T-helper 17 cell (primary cell): Measurements from ENCODE around the gene DLG3. TPM values are rescaled to one million over a fixed set of nuclear protein-coding genes. Genes with fewer than 3 reads are reported as not detected.
"Not testable (repeated sequence)": the region's sequence is repeated elsewhere in the genome, so short reads cannot be mapped to it uniquely, and the experiment has no call there.

Source experiments
- ATAC-seq: fragments of 150-1000 bp; cut with Tn5 transposase; 2 replicates; pipeline ENCODE4 v1.10.0; 2021; ENCODE audit warnings: mild to moderate bottlenecking, moderate library complexity
- DNase-seq, 3 donors: peaks; one replicate each; pipeline versions ENCODE4 v3.0.0 to v3.0.0-alpha.2; 2020 to 2021
- H3K9me3 ChIP-seq: one replicate; pipeline ENCODE4 v1.7.0; 2013; ENCODE audit warnings: low read length, mild to moderate bottlenecking; ENCODE audit not compliant: control insufficient read depth, poor library complexity, severe bottlenecking
- H3K27ac Mint-ChIP-seq: one replicate; pipeline ENCODE4 v1.8.0; 2022; ENCODE audit warnings: mild to moderate bottlenecking, moderate library complexity, mixed read lengths
- H3K27me3 Mint-ChIP-seq: one replicate; pipeline ENCODE4 v1.8.0; 2022; ENCODE audit warnings: mixed read lengths
- H3K36me3 Mint-ChIP-seq: one replicate; pipeline ENCODE4 v1.8.0; 2022; ENCODE audit warnings: low read depth, mixed read lengths
- H3K4me1 Mint-ChIP-seq: one replicate; pipeline ENCODE4 v1.8.0; 2022; ENCODE audit warnings: mild to moderate bottlenecking, mixed read lengths
- H3K4me3 Mint-ChIP-seq: one replicate; pipeline ENCODE4 v1.8.0; 2022; ENCODE audit warnings: mild to moderate bottlenecking, moderate library complexity, mixed read lengths
- total RNA-seq, 4 donors: library from RNA in 2 of 4; stranded (reverse) in 2 of 4; gene quantifications; one replicate each; pipeline ENCODE4 v1.2.3 and lab custom pipeline; 2022 to 2026

The DLG3 gene
- total RNA-seq, 2 donors from 2014 or later = 12.5 to 12.8 TPM

GRCh38 chrX:70496491-70496890 is 51.9 kb downstream of the DLG3 start:
- H3K27ac Mint-ChIP-seq = no peak overlapping the region
- DNase-seq = no peak
- H3K4me3 Mint-ChIP-seq = no peak overlapping the region
- no peaks in the 10 kb centered on the region for H3K27me3 Mint-ChIP-seq
- no peak for ATAC-seq
- H3K4me1 Mint-ChIP-seq = no peaks in the 10 kb centered on the region
- no peaks in the 10 kb centered on the region for H3K9me3 ChIP-seq
- H3K36me3 Mint-ChIP-seq = peaks cover 2% of the 10 kb centered on the region

- ATAC-seq = no peak
- Mint-ChIP-seq H3K27ac (no peak overlapping the region), H3K36me3 (peaks cover 2% of the 10 kb centered on the region)
Observed at GRCh38 chrX:70497026-70497425, 52.4 kb downstream of the DLG3 start.

GRCh38 chrX:70498129-70498528 is 53.5 kb downstream of the DLG3 start:
- Mint-ChIP-seq H3K27ac (no peak overlapping the region), H3K27me3 (no peaks in the 10 kb centered on the region), H3K36me3 (peaks cover 2% of the 10 kb centered on the region)

More at GRCh38 chrX:70497026-70497425, 52.4 kb downstream of the DLG3 start:
- Mint-ChIP-seq H3K27me3 (no peaks in the 10 kb centered on the region), H3K4me1 (no peaks in the 10 kb centered on the region), H3K4me3 (no peak overlapping the region)
- no peaks in the 10 kb centered on the region for H3K9me3 ChIP-seq
- DNase-seq = no peak

GRCh38 chrX:70500826-70501225 is 56.2 kb downstream of the DLG3 start:
- DNase-seq (no peak), ATAC-seq (no peak)
- H3K9me3 ChIP-seq = no peaks in the 10 kb centered on the region
- Mint-ChIP-seq H3K27me3 (no peaks in the 10 kb centered on the region), H3K36me3 (peaks cover 2% of the 10 kb centered on the region), H3K4me1 (peaks cover 5% of the 10 kb centered on the region), H3K4me3 (no peak overlapping the region), H3K27ac (no peak overlapping the region)

More at GRCh38 chrX:70498129-70498528, 53.5 kb downstream of the DLG3 start:
- ATAC-seq = no peak
- no peak for DNase-seq
- no peaks in the 10 kb centered on the region for H3K9me3 ChIP-seq
- no peaks in the 10 kb centered on the region for H3K4me1 Mint-ChIP-seq
- no peak overlapping the region for H3K4me3 Mint-ChIP-seq

- H3K36me3 Mint-ChIP-seq = no peaks in the 10 kb centered on the region
- no peak for ATAC-seq
- H3K4me3 Mint-ChIP-seq = no peak overlapping the region
- no peaks in the 10 kb centered on the region for H3K9me3 ChIP-seq
- H3K27me3 Mint-ChIP-seq = no peaks in the 10 kb centered on the region
- peak overlapping the region; percentile 41 for H3K27ac Mint-ChIP-seq
- H3K4me1 Mint-ChIP-seq = peaks cover 7% of the 10 kb centered on the region
- DNase-seq = no peak
Observed at GRCh38 chrX:70504772-70505450, 60.3 kb downstream of the DLG3 start.

- Mint-ChIP-seq H3K4me3 (no peak overlapping the region), H3K4me1 (peaks cover 7% of the 10 kb centered on the region), H3K27ac (peak overlapping the region; percentile 41), H3K36me3 (no peaks in the 10 kb centered on the region), H3K27me3 (no peaks in the 10 kb centered on the region)
- no peaks in the 10 kb centered on the region for H3K9me3 ChIP-seq
- no peak for ATAC-seq
- DNase-seq = no peak
Observed at GRCh38 chrX:70505451-70505841, 60.8 kb downstream of the DLG3 start.

GRCh38 chrX:70508296-70508911 is 63.8 kb downstream of the DLG3 start:
- Mint-ChIP-seq H3K27ac (no peak overlapping the region), H3K4me3 (no peak overlapping the region), H3K27me3 (no peaks in the 10 kb centered on the region), H3K4me1 (peaks cover 7% of the 10 kb centered on the region), H3K36me3 (no peaks in the 10 kb centered on the region)
- ATAC-seq (no peak), DNase-seq (no peak)
- no peaks in the 10 kb centered on the region for H3K9me3 ChIP-seq

- H3K36me3 Mint-ChIP-seq = no peaks in the 10 kb centered on the region
- no peak overlapping the region for H3K4me3 Mint-ChIP-seq
- peaks cover 7% of the 10 kb centered on the region for H3K4me1 Mint-ChIP-seq
- H3K27me3 Mint-ChIP-seq = no peaks in the 10 kb centered on the region
- no peak overlapping the region for H3K27ac Mint-ChIP-seq
- no peak for DNase-seq
- no peak for ATAC-seq
- no peaks in the 10 kb centered on the region for H3K9me3 ChIP-seq
Observed at GRCh38 chrX:70509078-70509477, 64.4 kb downstream of the DLG3 start.

- H3K9me3 ChIP-seq, ATAC-seq, H3K4me3 Mint-ChIP-seq, DNase-seq, H3K36me3 Mint-ChIP-seq, H3K4me1 Mint-ChIP-seq, H3K27ac Mint-ChIP-seq, H3K27me3 Mint-ChIP-seq: not testable (repeated sequence)
Observed at GRCh38 chrX:70515270-70515669, 70.6 kb downstream of the DLG3 start.

- H3K36me3 Mint-ChIP-seq, ATAC-seq, H3K9me3 ChIP-seq, H3K27me3 Mint-ChIP-seq, H3K4me1 Mint-ChIP-seq, H3K4me3 Mint-ChIP-seq, H3K27ac Mint-ChIP-seq, DNase-seq: not testable (repeated sequence)
Observed at GRCh38 chrX:70515692-70516091, 71.1 kb downstream of the DLG3 start.

- DNase-seq (no peak), ATAC-seq (no peak)
- no peaks in the 10 kb centered on the region for H3K27me3 Mint-ChIP-seq
- no peaks in the 10 kb centered on the region for H3K9me3 ChIP-seq
- H3K36me3 Mint-ChIP-seq = no peaks in the 10 kb centered on the region
- no peak overlapping the region for H3K27ac Mint-ChIP-seq
- peaks cover 5% of the 10 kb centered on the region for H3K4me1 Mint-ChIP-seq
- H3K4me3 Mint-ChIP-seq = no peak overlapping the region
Observed at GRCh38 chrX:70525733-70526132, 81.1 kb downstream of the DLG3 start.

- no peak overlapping the region for H3K4me3 Mint-ChIP-seq
- no peak for DNase-seq
- no peak for ATAC-seq
- peaks cover under 1% of the 10 kb centered on the region for H3K36me3 Mint-ChIP-seq
- H3K27me3 Mint-ChIP-seq = no peaks in the 10 kb centered on the region
- H3K9me3 ChIP-seq = no peaks in the 10 kb centered on the region
- H3K27ac Mint-ChIP-seq = no peak overlapping the region
- peaks cover 5% of the 10 kb centered on the region for H3K4me1 Mint-ChIP-seq
Observed at GRCh38 chrX:70527053-70527452, 82.4 kb downstream of the DLG3 start.

GRCh38 chrX:70527610-70528345 is 83.1 kb downstream of the DLG3 start:
- no peaks in the 10 kb centered on the region for H3K9me3 ChIP-seq
- Mint-ChIP-seq H3K4me3 (no peak overlapping the region), H3K27ac (no peak overlapping the region), H3K36me3 (peaks cover 2% of the 10 kb centered on the region), H3K4me1 (peaks cover 5% of the 10 kb centered on the region), H3K27me3 (no peaks in the 10 kb centered on the region)
- ATAC-seq (no peak), DNase-seq (no peak)
